Measurements from ENCODE around the gene SPATA19.

DNA sequence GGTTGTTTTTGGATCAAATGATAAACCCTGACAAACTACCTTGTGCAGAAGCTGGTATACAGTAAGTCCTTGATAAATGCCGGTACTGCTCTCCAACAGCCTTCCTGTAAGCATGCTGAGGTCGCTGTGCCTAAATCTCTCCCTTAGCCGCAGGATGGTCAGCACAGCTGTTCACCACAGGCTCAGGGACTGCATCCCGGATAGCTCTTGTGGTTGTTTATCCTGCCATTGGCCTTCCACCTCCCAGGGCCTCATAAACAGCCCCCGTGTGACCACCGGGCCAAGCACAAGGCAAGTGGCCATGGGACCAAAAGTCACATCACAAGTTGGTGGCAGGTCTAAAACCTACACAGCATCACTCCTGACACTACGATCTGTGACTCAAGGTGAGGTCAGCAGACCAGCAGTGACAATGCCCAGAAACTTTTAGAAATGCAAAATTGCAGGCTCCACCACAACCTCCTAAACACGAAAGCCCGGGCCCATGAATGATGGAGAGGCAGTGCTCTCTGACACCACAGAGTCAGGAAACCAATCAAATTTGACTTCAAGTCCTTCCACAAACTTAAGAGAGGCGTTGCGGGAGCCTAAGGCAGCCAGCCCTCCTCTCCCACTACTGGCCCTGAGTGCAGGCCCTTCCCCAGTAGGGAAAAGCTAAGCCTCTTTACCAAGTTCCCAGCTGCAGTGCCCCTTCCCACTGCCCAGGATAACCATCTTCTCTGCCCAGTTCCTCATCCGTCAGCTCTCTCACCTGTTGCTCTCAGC, 3.9 kb downstream of the SPATA19 start:
- TF ChIP-seq POLR2A (IDR thresholded peaks at IDR 0.05; ENCODE audit: low read depth, low read length) (no peak), POLR2AphosphoS5 (IDR thresholded peaks at IDR 0.05; ENCODE audit: low read depth, low read length) (no peak), SPI1 (IDR thresholded peaks at IDR 0.05; ENCODE audit: low read depth, low read length) (no peak), TAF1 (IDR thresholded peaks at IDR 0.05; ENCODE audit: low read depth, low read length) (no peak)

Data from GM12891 (cell line).